Measurements from ENCODE around the gene VPS16.
"Not testable (repeated sequence)": the region's sequence is repeated elsewhere in the genome, so short reads cannot be mapped to it uniquely, and the experiment has no call there.

The VPS16 gene

DNA sequence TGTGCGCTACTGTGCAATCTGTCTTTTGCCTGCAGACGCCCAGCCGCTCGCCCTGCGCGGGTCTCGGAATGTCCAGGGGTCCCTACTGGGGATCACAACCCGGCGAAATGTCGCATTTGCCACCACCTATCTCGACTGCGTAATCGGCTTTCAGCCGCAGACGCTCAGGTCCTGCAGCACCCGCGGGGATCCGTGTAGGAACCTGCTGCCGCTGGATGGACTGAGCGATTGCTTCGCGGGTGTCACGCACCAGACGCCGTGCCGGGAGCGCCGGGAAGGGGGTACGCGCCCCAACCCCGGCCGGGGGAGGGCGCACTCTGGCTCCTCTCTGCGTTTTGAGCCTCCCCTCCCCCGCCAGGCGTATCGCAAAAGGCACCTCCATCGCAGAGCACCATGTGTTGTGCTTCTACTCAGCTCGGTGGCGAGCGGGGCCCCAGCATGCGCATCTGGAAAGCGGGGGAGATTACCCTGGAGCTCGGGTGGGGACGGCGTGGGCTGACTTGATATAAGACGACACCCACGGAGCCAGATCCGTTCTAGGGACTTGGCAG, 32.0 kb downstream of the VPS16 start:
- DNase-seq: peak; percentile 74

DNA sequence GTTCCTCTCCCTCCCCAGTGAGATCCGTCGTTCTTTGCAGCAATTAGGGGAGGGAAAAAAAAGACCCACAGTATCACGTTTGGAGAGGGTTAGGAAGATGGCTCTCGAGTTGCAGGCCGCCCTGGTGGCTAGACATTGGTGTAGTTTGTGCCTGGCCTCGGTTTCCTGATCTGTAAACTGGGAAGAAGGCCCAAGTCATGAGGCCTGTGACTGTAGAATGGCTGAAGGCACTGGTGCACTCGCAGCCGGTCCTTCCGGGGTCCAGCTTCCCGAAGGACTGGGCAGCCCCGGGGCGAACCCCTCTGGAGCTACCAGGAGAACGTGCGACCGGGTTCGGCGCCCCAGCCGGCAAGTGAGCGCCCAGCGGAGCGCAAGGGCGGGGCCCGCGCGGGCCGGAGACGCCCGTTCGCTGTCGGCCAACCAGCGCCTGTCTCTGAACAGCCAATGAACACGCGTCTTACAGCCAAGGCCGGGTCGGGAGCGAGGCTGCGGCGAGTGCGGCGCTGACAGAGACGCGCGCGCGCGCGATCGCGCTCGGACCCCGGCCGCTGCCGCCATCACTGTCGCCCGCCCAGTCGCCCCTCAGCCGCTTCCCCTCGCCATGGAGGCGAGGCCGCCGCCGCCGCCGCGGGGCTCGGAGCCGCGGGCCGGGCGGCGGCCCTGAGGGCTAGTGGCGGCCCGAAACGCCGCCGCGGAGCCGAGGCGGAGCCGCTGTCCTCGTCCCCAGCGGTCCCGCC, 32.6 kb downstream of the VPS16 start, which contains the start of gene PTPRA:
TSS of gene PTPRA (plus strand) at position 472 of the 737 bp plus-strand sequence. CDS start 90,797 bp downstream, outside the sequence.
- peak; percentile 88 to 89 for DNase-seq

DNA sequence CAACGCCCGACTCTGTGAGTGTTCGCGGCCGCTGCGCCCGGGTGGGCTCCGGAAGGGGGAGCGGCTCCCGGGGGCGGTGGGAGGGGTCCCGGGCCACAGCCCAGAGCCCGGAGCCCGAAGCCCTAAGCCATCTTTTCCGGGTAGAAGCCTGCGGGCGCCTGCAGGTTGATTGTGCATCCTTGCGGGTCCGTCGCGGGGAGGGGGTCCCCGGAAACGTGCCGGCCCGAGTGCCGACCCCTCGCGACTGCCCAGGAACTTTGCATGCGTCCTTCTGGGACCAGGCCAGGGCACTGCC, 33.1 kb downstream of the VPS16 start:
- DNase-seq: peak; percentile 35 to 47

DNA sequence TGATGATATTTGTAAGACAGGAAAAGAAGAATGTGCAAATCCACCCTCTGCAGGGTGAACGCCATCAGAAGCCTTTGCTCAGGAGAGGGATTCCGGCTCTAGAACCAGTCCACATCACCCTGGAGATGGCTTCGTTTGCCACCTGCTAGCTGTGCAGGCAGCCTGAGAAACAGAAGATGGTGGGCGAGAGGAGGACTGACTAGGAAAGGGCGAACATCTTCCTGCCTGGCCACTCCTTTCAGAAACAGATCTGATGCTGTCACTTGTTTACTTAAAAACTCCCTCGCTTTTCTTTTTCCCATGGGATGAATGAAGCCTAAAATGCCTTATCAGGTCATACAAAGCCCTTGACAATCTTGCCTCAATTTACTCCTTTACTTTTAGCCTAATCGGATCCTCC, 33.9 kb downstream of the VPS16 start:
- no peak for DNase-seq

DNA sequence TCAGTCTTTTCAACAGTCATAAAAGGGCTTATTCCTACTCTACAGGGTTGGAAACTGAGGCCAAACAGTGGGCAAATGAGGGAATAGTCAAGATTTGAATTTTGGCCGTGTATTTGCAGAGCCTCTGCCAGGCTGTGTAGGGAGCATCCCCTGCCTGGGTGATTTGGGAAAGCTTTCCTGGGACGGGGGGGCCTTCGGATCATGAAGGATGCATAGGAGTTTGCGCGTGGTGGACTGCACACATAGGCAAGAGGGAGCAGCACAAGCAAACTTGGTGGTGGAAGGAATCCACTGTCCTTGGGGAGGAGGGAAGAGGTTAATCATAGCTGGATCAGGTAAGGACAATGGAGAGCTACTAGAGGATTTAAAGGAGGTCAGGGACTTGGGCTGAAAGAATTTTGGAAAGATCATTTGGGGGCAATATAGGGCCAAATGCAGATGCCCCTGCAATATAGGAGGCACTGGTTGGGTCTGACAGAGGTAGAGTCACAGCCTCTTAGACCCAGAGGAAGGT, 35.2 kb downstream of the VPS16 start:
- DNase-seq: no peak

DNA sequence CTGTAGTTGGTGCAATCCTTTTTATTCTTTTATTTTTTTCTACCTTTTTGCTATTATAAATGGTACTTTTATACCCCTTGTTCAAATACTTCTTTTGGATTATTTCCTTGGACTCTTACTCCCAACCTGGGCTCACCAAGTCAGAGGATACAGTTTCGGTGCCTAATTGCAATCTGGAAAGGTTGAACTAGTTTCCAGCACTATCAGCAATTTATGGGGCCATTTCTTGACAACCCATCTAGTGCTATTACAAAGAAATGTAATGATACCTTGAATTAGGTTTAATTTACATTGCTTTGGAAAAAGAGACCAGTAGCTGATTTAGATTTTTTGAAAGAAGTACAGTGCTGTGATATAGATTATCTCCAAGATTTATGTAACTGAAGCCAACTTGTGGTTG, 38.0 kb downstream of the VPS16 start:
- no peak for DNase-seq

DNA sequence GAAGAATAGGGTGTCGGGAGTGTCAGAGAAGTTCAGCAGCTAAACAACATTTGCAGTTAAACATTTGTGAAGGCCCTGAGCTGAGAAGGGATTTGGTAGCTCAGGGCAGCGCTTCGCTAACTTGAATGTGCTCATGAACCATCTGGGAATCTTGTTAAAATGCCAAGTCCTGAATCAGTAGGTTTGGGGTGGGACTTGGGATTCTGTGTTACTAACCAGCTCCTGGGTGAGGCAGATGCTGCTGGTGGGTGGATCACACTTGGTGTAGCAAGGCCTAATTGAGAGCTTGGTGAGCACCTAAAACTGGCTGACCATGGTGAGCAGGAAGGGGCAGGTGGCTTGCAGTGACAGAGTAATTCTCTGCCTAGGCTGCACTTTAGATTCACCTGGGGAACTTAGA, 38.6 kb downstream of the VPS16 start:
- DNase-seq: no peak

DNA sequence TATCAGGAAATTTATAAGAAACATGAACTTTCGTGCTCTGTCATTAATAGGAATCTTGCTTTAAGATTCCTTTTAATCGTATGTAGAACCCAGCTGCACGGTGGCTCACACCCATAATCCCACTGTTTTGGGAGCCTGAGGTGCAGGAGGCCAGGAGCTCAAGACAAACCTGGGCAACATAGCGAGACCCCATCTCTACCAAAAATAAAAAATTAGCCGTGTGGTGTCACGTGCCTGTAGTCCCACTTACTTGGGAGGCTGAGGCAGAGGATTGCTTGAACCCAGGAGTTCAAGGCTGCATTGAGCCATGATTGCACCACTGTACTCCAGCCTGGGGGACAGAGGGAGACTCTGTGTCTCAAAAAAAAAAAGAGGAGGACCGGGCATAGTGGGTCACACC, 40.1 kb downstream of the VPS16 start:
- no peak for DNase-seq

DNA sequence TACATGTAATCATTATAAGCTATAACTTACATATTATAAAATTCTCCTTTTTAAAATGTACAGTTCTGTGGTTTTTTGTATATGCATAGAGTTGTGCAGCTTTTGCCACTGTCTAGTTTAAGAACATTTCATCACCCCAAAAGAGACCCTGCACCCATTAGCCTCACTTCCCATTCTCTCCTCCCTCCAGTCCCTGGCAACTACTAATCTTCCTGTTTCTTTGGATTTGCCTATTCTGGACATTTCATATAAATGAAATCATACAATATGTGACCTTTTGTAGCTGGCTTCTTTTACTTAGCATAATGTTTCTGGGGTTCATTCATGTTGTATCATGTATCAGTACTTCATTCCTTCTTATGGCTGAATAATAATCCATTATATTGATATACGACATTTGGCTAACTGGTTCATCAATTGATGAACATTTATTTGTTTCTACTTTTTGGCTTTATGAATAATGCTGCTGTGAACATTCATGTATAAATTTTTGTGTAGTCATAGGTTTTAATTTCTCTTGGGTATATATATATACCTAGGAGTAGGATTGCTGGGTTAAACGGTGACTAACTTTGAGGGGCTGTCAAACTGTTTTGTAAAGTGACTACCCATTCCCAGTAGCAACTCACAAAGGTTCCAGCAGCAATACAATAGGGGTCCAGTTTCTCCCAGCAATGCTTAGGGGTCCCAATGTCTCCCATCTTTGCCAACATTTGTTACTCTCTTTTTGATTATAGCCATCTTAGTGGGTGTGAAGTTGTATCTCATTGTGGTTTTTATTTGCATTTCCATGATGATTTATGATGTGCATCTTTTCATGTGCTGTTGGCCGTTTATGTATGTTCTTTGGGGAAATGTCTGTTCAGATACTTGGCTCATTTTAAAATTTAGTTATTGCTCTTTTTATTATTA, 43.4 kb downstream of the VPS16 start:
- DNase-seq: no peak

DNA sequence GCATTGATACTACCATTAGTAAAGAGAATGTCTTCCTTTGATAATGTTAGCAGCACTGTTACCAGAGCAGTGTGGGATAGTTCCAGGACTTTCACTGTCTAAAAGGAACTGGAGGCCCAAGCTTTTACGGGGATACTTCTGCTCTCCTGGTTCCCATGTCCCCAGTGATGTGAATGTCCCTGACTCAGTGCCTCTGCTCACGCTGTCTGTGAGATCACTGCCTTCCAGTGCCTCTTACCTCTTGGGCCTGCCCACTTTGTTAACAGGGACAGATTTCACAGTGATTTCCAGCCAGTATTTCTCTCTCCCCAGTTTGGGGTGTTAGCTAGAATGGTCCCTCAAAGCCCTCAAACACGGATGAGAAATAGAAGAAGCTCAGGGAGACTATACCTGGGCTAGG, 47.2 kb downstream of the VPS16 start:
- no peak for DNase-seq

DNA sequence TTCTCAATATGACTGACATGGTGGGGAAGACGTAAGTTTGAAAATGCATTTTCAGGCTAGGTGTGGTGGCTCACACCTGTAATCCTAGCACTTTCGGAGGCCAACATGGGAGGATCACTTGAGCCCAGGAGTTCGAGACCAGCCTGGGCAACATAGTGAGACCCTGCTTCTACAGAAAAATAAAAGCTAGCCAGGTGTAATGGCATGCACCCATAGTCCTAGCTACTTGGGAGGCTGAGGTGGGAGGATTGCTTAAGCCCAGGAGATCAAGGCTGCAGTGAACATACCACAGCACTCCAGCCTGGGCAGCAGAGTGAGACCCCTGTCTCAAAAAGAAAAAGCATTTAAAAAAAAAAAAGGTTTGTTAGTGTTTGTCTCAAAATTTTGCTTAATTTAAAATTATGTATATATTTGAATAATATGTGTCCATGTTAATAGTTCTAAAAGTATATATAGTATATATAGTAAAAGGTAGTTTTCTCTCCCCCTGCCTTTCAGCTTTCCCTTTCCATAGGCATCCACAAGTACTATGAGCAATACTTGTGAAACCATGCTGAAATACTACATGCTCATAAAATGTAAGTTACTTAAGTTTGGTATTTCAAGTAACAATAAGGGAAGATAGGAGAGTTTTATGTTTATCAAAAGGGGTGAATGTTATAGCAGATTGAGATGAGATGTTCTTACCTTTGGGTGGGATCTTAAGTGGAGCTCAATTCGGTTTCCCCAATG, 47.8 kb downstream of the VPS16 start:
- no peak for DNase-seq

DNA sequence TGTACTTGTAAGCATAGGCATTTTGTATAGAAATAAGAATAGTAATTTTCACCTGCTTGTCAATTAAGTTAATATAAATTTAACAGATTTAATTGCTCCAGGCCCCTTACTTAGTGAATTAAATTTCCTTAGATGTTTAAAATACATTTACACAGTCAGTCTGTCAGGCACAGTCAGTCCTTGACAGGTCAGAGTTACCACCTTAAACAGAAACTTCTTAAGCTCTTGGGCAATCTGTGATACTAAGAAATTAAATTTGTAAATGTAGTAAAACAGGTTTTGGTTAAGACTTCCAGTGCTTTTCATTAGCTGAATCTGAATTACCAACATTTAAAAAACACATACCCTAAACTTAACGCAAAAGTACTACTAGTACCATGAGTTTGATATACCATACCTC, 48.7 kb downstream of the VPS16 start:
- no peak for DNase-seq

DNA sequence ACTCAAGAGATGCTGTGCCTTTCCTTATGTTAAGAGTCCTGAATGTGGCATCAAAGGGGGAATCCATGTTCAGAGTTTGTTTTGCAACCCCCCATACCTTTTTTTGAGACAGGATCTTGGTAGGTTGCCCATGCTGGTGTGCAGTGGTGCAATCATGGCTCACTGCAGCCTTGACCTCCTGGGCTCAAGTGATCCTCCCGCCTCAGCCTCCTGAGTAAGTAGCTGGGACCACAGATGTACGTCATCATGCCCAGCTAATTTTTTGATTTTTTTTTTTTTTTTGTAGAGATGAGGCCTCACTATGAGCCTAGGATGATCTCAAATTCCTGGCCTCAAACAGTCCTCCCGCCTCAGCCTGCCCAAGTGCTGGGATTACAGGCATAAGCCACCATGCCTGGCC, 49.3 kb downstream of the VPS16 start:
- no peak for DNase-seq

DNA sequence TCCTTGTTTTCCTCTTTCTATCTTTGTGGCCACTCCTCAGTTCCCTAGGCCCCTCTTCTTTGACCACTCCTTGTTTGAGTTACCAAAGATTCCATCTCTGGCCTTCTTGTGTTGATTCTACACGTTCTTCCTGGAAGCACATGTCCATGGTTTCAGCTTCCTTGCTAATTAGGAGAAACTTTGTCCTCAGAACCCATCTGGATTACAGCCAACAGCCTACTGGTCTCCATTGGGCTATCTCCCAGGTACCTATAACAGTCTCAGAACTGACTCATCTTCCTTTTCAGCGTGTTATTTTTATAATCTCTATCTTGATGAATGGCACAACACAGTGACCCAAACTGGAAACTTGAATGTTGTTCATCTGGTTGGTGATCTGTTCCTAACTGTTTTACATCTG, 50.2 kb downstream of the VPS16 start:
- no peak for DNase-seq

DNA sequence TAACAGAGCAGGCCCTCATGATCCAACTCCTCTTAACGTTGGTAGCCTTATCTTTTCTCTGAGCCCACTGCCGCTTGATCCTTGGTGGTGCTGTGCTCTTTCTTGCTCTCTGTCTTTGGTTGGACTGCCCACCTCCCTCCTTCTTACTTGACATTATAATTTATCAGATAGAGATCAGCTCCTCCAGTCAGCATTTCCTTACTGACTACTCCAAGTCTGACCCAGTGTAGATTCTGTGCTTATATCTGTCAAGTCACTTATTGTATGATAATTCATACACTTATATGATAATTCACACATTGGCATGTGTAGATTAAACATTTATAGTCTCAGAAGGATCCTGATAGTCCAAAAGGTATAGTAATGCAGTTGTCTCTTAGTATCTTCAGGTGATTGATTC, 50.8 kb downstream of the VPS16 start:
- DNase-seq: no peak

DNA sequence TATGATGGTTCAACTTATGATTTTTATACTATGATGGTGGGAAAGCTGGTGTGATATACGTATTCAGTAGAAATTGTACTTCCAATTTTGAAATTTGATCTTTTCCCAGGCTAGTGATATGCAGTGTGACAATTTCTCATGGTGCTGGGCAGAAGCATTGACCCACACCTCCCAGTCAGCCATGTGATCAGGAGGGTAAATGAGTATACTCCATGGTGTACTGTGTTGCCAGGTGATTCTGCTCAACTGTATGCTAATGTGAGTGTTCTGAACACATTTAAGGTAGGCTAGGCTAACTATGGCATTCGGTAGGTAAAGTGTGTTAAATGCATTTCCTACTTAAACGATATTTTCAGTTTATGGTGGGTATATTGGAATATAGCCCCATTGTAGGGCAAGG, 51.8 kb downstream of the VPS16 start:
- no peak for DNase-seq

DNA sequence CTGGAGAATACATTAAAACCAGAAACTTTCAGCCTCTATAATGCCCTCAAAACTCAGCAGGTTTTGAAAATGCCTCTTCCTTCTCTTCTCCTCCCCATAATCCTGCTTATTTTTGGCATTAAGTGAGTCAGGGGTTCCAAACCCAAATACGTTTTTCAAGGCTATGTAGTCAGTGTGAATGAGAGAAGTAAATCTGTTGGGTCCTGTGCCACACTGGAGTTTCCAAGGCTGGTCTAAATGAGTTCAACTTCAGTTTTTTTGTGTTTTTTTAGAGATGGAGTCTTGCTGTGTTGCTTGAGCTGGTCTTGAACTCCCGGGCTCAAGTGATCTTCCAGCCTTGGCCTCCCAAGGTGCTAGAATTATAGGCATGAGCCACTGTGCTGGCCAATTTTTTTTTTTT, 53.7 kb downstream of the VPS16 start:
- DNase-seq: no peak

DNA sequence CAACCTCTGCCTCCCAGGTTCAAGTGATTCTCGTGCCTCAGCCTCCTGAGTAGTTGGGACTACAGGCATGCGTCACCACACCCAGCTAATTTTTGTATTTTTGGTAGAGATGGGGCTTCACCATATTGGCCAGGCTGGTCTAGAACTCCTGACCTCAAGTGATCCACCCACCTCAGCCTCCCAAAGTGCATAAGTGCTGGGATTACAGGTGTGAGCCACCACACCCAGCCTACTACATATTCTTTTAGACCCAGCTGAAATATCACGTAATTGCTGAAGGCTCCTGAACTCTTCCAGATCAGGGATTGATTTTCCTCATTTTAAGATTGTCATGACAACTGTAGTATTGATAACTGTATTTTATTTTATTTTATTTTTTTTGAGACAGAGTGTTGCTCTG, 54.6 kb downstream of the VPS16 start:
- not testable (repeated sequence) for DNase-seq

DNA sequence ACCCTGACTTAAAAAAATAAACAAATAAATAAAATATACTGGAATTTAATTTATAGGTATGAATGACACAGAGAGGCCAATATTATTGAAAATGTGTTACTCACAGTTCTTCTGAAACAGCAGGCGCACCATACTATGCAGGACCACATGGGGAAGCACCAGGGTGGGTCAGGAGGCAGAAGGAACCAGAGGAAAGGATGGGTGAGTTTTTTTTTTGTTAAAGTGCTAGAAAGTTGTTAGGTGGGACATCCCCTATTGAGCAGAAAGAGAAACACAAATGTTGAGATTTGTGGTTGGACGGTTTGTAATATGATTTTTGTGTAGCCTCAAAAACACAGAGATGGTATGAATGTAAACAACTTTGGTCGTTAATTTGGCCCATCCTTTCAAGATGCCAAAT, 58.7 kb downstream of the VPS16 start:
- DNase-seq: no peak

DNA sequence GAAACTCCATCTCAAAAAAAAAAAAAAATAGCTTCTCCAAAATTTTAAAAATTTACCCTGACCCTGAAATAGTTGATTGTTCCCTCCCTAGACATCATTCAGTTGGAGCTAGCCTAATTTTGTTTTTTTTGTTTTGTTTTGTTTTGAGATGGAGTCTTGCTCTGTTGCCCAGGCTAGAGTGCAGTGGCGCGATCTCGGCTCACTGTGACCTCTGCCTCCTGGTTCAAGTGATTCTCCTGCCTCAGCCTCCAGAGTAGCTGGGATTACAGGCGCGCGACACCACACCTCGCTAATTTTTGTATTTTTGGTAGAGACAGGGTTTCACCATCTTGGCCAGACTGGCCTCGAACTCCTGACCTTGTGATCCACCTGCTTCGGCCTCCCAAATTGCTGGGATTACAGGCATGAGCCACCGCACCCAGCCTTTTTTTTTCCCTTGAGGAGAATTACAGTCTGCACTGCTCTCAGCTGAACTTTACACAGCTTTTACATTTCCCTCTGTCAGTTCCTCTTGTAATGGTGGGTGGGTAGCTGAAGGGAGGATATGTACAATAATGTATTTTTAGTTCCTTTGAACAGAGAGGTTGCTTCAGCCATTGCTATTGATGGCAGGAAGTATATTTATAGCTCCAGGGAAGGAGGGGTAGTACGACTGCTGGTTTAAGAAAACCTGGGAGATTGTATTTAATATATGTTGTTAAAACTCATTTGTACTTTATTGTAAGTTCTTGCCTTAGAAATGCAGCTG, 60.5 kb downstream of the VPS16 start:
- no peak for DNase-seq

DNA sequence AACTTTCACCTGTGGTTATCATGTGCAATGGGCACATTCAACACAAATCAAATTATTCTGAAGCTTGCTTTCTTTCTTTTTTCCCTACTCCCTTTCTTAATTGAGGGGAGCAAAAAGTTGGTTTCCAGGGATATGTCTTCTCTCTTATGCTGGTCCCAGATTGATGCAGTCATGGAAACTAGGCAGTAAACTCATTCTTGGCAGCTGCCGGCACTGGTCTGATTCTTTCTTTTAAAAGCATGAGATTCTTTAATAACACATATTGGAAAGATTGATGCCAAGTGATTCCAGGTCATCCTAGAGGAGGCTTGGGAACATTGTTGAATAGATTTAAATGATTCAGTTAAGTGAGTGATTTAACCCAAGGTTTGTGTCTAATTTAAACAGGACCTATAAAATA, 61.7 kb downstream of the VPS16 start:
- no peak for DNase-seq

DNA sequence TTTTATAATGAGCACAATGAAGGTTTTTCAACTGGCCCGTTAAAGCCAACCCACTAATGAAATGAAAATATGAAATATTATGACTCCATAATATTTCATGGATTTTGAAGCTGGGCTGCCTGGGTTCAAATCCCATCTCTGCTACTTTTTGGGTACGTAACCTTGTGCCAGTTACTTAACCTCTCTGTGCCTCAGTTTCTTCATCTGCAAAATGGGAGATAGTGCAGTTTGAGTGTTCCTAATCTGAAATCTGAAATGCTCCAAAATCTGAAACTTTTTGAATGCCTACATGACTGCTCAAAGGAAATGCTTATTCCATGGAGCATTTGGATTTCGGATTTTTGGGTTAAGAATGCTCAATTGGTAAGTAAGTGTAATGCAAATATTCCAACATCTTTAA, 62.3 kb downstream of the VPS16 start:
- DNase-seq: no peak

Measured in activated CD4-positive, alpha-beta T cell treated with anti-CD3 and anti-CD28 coated beads, Interleukin-2, amount 50 U/mL, for 4 hours (primary cell).